ENCODE results near the gene TSC22D3. TPM values are rescaled to one million over a fixed set of nuclear protein-coding genes. Genes with fewer than 3 reads are reported as not detected.
A peak's percentile ranks its signal among the peaks of the same experiment; 100 is the strongest.

The TSC22D3 gene
- total and polyA plus RNA-seq, 3 experiments from 2014 or later = 45.0 to 790 (median 47.3) TPM

DNA sequence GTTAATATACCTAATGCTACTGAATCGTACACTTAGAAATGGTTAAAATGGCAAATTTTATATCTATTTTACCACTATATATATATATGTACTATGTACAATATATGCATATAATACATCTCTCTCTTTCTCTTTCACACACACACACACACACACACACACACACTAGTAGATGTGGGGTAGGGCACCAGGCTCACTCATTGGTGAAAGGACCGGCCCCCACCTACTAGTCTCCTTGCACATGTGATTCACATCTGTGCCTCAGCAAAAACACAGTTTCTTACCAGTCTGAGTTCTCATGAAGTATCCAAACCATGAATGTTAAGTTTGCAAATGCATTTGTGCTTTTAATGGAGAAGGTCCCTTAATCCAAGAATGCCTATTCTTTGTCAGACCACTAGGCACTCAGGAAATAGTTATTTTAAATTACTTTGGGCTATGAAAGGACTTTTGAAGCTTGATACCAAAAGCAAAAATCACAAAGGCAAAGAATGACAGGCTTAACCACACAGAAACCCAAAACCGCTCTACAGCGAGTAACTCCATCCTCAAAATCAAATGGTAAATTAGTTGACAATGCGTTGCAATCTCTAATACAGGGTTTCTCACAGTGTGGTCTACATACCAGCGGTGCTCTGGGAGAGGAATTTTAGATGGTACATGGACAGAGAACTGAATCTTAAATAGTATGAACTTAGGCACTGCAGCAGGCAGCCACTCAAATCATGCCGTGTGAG lies 5.8 kb downstream of the TSC22D3 start:
- Histone ChIP-seq H3K4me3 (ENCODE audit: low read length) (no peak overlapping the region), H3K27me3 (ENCODE audit: insufficient read depth, low read length, poor library complexity, severe bottlenecking) (no peaks in the 10 kb centered on the region), H3K4me1 (ENCODE audit: insufficient read depth, low read length) (no peaks in the 10 kb centered on the region), H3K36me3 (ENCODE audit: insufficient read depth, low read length) (no peaks in the 10 kb centered on the region), H3K9me3 (ENCODE audit: low read length) (no peaks in the 10 kb centered on the region), H3K27ac (ENCODE audit: low read depth, low read length) (no peak overlapping the region)
- Mint-ChIP-seq H3K9me3 (no peaks in the 10 kb centered on the region), H3K4me3 (peak overlapping the region in 1 of 7 donors; percentile 23), H3K4me1 (peaks cover 0 to 34% (median 8%) of the 10 kb centered on the region in 3 donors), H3K27ac (no peak overlapping the region), H3K36me3 (peaks cover 0 to 10% (median 0%) of the 10 kb centered on the region in 3 donors), H3K27me3 (peaks cover 0 to 11% of the 10 kb centered on the region in 2 donors)
- ChIA-PET POLR2A (interaction anchor here (0.6 kb wide), 1 partner anchor 111 kb away, joined by 7 read pairs; no protein-coding TSS in a partner anchor), CTCF (no interaction called here)
- no peak for DNase-seq

- Histone ChIP-seq H3K9me3 (ENCODE audit: low read length) (no peaks in the 10 kb centered on the region), H3K27me3 (ENCODE audit: insufficient read depth, low read length, poor library complexity, severe bottlenecking) (no peaks in the 10 kb centered on the region), H3K4me1 (ENCODE audit: insufficient read depth, low read length) (no peaks in the 10 kb centered on the region), H3K4me3 (ENCODE audit: low read length) (no peak overlapping the region), H3K27ac (ENCODE audit: low read depth, low read length) (no peak overlapping the region), H3K36me3 (ENCODE audit: insufficient read depth, low read length) (no peaks in the 10 kb centered on the region)
- ChIA-PET POLR2A (no interaction called here), CTCF (interaction anchor here (2.5 kb wide), 1 partner anchor 108 kb away, joined by 8 read pairs; no protein-coding TSS in a partner anchor)
- peaks cover 0 to 10% (median 3%) of the 10 kb centered on the region in 3 donors for H3K36me3 Mint-ChIP-seq
- H3K27me3 Mint-ChIP-seq = peaks cover 0 to 13% of the 10 kb centered on the region in 2 donors
- H3K4me1 Mint-ChIP-seq = peaks cover 0 to 24% (median 0%) of the 10 kb centered on the region in 3 donors
- no peak overlapping the region for H3K27ac Mint-ChIP-seq
- H3K9me3 Mint-ChIP-seq = no peaks in the 10 kb centered on the region
- DNase-seq = no peak
- H3K4me3 Mint-ChIP-seq = no peak overlapping the region
These were observed 7.5 kb downstream of the TSC22D3 start for GRCh38 chrX:107768051-107768450.

- Mint-ChIP-seq H3K4me3 (no peak overlapping the region), H3K9me3 (no peaks in the 10 kb centered on the region), H3K36me3 (peaks cover 0 to 10% (median 4%) of the 10 kb centered on the region in 3 donors), H3K4me1 (peaks cover 0 to 22% (median 0%) of the 10 kb centered on the region in 3 donors), H3K27ac (peak overlapping the region in 1 of 8 donors; percentile 47), H3K27me3 (peaks cover 0 to 7% of the 10 kb centered on the region in 2 donors)
- no peaks in the 10 kb centered on the region for H3K9me3 ChIP-seq (ENCODE audit: low read length)
- no peaks in the 10 kb centered on the region for H3K4me1 ChIP-seq (ENCODE audit: insufficient read depth, low read length)
- DNase-seq = no peak
- H3K36me3 ChIP-seq (ENCODE audit: insufficient read depth, low read length) = no peaks in the 10 kb centered on the region
- H3K27ac ChIP-seq (ENCODE audit: low read depth, low read length) = no peak overlapping the region
- ChIA-PET POLR2A (no interaction called here), CTCF (interaction anchor here (1.5 to 2.5 kb wide), 3 partner anchors 9 to 107 kb away, joined by 4 to 10 read pairs (median 8); partner anchors contain the start of genes NCBP2L and TSC22D3)
- no peak overlapping the region for H3K4me3 ChIP-seq (ENCODE audit: low read length)
- no peaks in the 10 kb centered on the region for H3K27me3 ChIP-seq (ENCODE audit: insufficient read depth, low read length, poor library complexity, severe bottlenecking)
These were observed 9.0 kb downstream of the TSC22D3 start for GRCh38 chrX:107766470-107767150.

- no peaks in the 10 kb centered on the region for H3K9me3 Mint-ChIP-seq
- ChIA-PET POLR2A (no interaction called here), CTCF (interaction anchor here (1.8 to 1.9 kb wide), 2 partner anchors 11 to 23 kb away, joined by 3 to 10 read pairs; partner anchors contain the start of gene TSC22D3)
- peaks cover 0 to 7% of the 10 kb centered on the region in 2 donors for H3K27me3 Mint-ChIP-seq
- no peak overlapping the region for H3K27ac ChIP-seq (ENCODE audit: low read depth, low read length)
- H3K4me3 Mint-ChIP-seq = no peak overlapping the region
- no peak overlapping the region for H3K27ac Mint-ChIP-seq
- H3K4me3 ChIP-seq (ENCODE audit: low read length) = no peak overlapping the region
- H3K36me3 Mint-ChIP-seq = peaks cover 1 to 7% (median 4%) of the 10 kb centered on the region in 3 donors
- no peaks in the 10 kb centered on the region for H3K36me3 ChIP-seq (ENCODE audit: insufficient read depth, low read length)
- H3K4me1 ChIP-seq (ENCODE audit: insufficient read depth, low read length) = no peaks in the 10 kb centered on the region
- no peaks in the 10 kb centered on the region for H3K27me3 ChIP-seq (ENCODE audit: insufficient read depth, low read length, poor library complexity, severe bottlenecking)
- no peaks in the 10 kb centered on the region for H3K9me3 ChIP-seq (ENCODE audit: low read length)
- H3K4me1 Mint-ChIP-seq = peaks cover 0 to 13% (median 0%) of the 10 kb centered on the region in 3 donors
- DNase-seq = no peak
These were observed 10.6 kb downstream of the TSC22D3 start for GRCh38 chrX:107764845-107765608.

GRCh38 chrX:107763647-107764046 lies 11.9 kb downstream of the TSC22D3 start:
- no peaks in the 10 kb centered on the region for H3K9me3 Mint-ChIP-seq
- H3K4me1 ChIP-seq (ENCODE audit: insufficient read depth, low read length) = no peaks in the 10 kb centered on the region
- peaks cover 1 to 6% (median 4%) of the 10 kb centered on the region in 3 donors for H3K36me3 Mint-ChIP-seq
- CTCF ChIA-PET = interaction anchor here (0.7 to 1.8 kb wide), 3 partner anchors 14 to 104 kb away, joined by 3 to 5 read pairs (median 3); partner anchors contain the start of gene NCBP2L
- no peaks in the 10 kb centered on the region for H3K36me3 ChIP-seq (ENCODE audit: insufficient read depth, low read length)
- no peaks in the 10 kb centered on the region for H3K27me3 ChIP-seq (ENCODE audit: insufficient read depth, low read length, poor library complexity, severe bottlenecking)
- H3K27ac ChIP-seq (ENCODE audit: low read depth, low read length) = no peak overlapping the region
- no peak overlapping the region for H3K4me3 Mint-ChIP-seq
- H3K27me3 Mint-ChIP-seq = peaks cover 0 to 5% of the 10 kb centered on the region in 2 donors
- POLR2A ChIA-PET = no interaction called here
- H3K4me1 Mint-ChIP-seq = peaks cover 0 to 7% (median 0%) of the 10 kb centered on the region in 3 donors
- peak overlapping the region in 1 of 8 donors; percentile 37 for H3K27ac Mint-ChIP-seq
- no peak for DNase-seq
- no peaks in the 10 kb centered on the region for H3K9me3 ChIP-seq (ENCODE audit: low read length)
- H3K4me3 ChIP-seq (ENCODE audit: low read length) = no peak overlapping the region

- ChIA-PET CTCF (interaction anchor here (1.2 to 1.6 kb wide), 2 partner anchors 17 to 18 kb away, joined by 3 to 4 read pairs; partner anchors contain the start of gene NCBP2L), POLR2A (no interaction called here)
- no peak overlapping the region for H3K4me3 Mint-ChIP-seq
- Histone ChIP-seq H3K4me3 (ENCODE audit: low read length) (no peak overlapping the region), H3K4me1 (ENCODE audit: insufficient read depth, low read length) (no peaks in the 10 kb centered on the region), H3K27ac (ENCODE audit: low read depth, low read length) (no peak overlapping the region), H3K9me3 (ENCODE audit: low read length) (no peaks in the 10 kb centered on the region), H3K27me3 (ENCODE audit: insufficient read depth, low read length, poor library complexity, severe bottlenecking) (no peaks in the 10 kb centered on the region), H3K36me3 (ENCODE audit: insufficient read depth, low read length) (no peaks in the 10 kb centered on the region)
- H3K27me3 Mint-ChIP-seq = peaks cover 0 to 3% of the 10 kb centered on the region in 2 donors
- H3K36me3 Mint-ChIP-seq = peaks cover 1 to 4% (median 4%) of the 10 kb centered on the region in 3 donors
- DNase-seq = no peak
- H3K4me1 Mint-ChIP-seq = peaks cover 0 to 20% (median 0%) of the 10 kb centered on the region in 3 donors
- peak overlapping the region in 2 of 8 donors; percentile 17 to 68 for H3K27ac Mint-ChIP-seq
- no peaks in the 10 kb centered on the region for H3K9me3 Mint-ChIP-seq
These were observed 15.1 kb downstream of the TSC22D3 start for GRCh38 chrX:107760304-107761077.

DNA sequence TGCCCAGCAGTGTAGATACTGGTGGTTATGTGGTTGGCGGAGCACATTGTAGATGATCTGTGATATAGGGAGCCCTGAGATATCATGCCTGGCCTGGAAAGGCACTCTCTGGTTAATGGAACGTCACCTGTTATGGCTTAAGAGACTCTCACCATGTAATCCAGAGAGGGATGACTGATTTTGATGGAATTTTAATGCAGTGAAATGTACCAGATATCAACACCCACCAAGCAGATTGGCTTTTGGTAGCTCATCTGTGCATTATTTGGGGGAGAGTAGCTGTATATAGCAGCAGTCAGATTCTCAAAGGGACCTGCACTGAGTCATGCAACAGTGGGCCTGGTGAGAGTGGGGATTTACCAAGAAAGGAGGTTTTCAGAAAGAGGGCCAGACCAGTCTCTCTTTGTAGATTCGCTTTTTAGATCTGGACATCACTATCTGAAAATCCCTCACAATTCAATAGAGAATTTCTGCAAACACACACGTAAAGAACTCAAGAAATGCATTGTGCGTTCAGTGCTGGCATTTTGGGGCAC lies 17.3 kb downstream of the TSC22D3 start:
- H3K4me1 ChIP-seq (ENCODE audit: insufficient read depth, low read length) = no peaks in the 10 kb centered on the region
- H3K36me3 ChIP-seq (ENCODE audit: insufficient read depth, low read length) = no peaks in the 10 kb centered on the region
- no peak overlapping the region for H3K4me3 Mint-ChIP-seq
- H3K36me3 Mint-ChIP-seq = peaks cover 1 to 4% (median 3%) of the 10 kb centered on the region in 3 donors
- ChIA-PET CTCF (interaction anchor here (1.2 kb wide), 1 partner anchor 86 kb away, joined by 3 read pairs; no protein-coding TSS in a partner anchor), POLR2A (no interaction called here)
- no peak for DNase-seq
- H3K27me3 Mint-ChIP-seq = peaks cover 0 to 7% of the 10 kb centered on the region in 2 donors
- H3K9me3 ChIP-seq (ENCODE audit: low read length) = no peaks in the 10 kb centered on the region
- H3K4me1 Mint-ChIP-seq = peaks cover 0 to 16% (median 0%) of the 10 kb centered on the region in 3 donors
- no peaks in the 10 kb centered on the region for H3K27me3 ChIP-seq (ENCODE audit: insufficient read depth, low read length, poor library complexity, severe bottlenecking)
- no peak overlapping the region for H3K4me3 ChIP-seq (ENCODE audit: low read length)
- H3K9me3 Mint-ChIP-seq = no peaks in the 10 kb centered on the region
- H3K27ac ChIP-seq (ENCODE audit: low read depth, low read length) = no peak overlapping the region
- peak overlapping the region in 2 of 8 donors; percentile 34 to 90 for H3K27ac Mint-ChIP-seq

All from CD8-positive, alpha-beta memory T cell (primary cell).